NCI-H2081 (cell line): ENCODE results near the gene PARD3B.
"Not testable (repeated sequence)": the region's sequence is repeated elsewhere in the genome, so short reads cannot be mapped to it uniquely, and the experiment has no call there.

Source experiments
- DNase-seq, 2 experiments: peaks; one replicate each; lab custom pipeline; 2025; lab: John Stamatoyannopoulos, UW

Gene PARD3B

GRCh38 chr2:205193836-205194228, 648.6 kb downstream of the PARD3B start:
- no peak for DNase-seq

GRCh38 chr2:205197468-205198139, 652.3 kb downstream of the PARD3B start:
- DNase-seq = no peak

- DNase-seq = no peak
Measured at GRCh38 chr2:205198140-205198525, 652.9 kb downstream of the PARD3B start.

GRCh38 chr2:205199165-205199850, 654.0 kb downstream of the PARD3B start:
- no peak for DNase-seq

- DNase-seq = no peak
Measured at GRCh38 chr2:205210494-205210893, 665.2 kb downstream of the PARD3B start.

GRCh38 chr2:205212357-205212756, 667.1 kb downstream of the PARD3B start:
- no peak for DNase-seq

GRCh38 chr2:205216092-205216491, 670.8 kb downstream of the PARD3B start:
- no peak for DNase-seq

GRCh38 chr2:205216580-205216979, 671.3 kb downstream of the PARD3B start:
- DNase-seq = no peak

- no peak for DNase-seq
Measured at GRCh38 chr2:205217004-205217403, 671.7 kb downstream of the PARD3B start.

GRCh38 chr2:205218056-205218455, 672.8 kb downstream of the PARD3B start:
- no peak for DNase-seq

GRCh38 chr2:205218816-205219215, 673.5 kb downstream of the PARD3B start:
- DNase-seq = not testable (repeated sequence)

- no peak for DNase-seq
Measured at GRCh38 chr2:205220559-205220958, 675.3 kb downstream of the PARD3B start.

- DNase-seq = no peak
Measured at GRCh38 chr2:205232086-205232485, 686.8 kb downstream of the PARD3B start.

- no peak for DNase-seq
Measured at GRCh38 chr2:205235434-205235833, 690.2 kb downstream of the PARD3B start.

- DNase-seq = no peak
Measured at GRCh38 chr2:205237524-205237923, 692.2 kb downstream of the PARD3B start.

- no peak for DNase-seq
Measured at GRCh38 chr2:205245001-205245400, 699.7 kb downstream of the PARD3B start.

- DNase-seq = no peak
Measured at GRCh38 chr2:205245652-205246051, 700.4 kb downstream of the PARD3B start.

GRCh38 chr2:205259121-205259520, 713.8 kb downstream of the PARD3B start:
- DNase-seq = no peak

- DNase-seq = no peak
Measured at GRCh38 chr2:205261516-205262020, 716.3 kb downstream of the PARD3B start.

- DNase-seq = no peak
Measured at GRCh38 chr2:205267323-205267722, 722.0 kb downstream of the PARD3B start.

- no peak for DNase-seq
Measured at GRCh38 chr2:205270689-205271088, 725.4 kb downstream of the PARD3B start.

GRCh38 chr2:205273148-205273547, 727.9 kb downstream of the PARD3B start:
- DNase-seq = no peak

GRCh38 chr2:205273627-205274026, 728.4 kb downstream of the PARD3B start:
- no peak for DNase-seq

- no peak for DNase-seq
Measured at GRCh38 chr2:205274801-205275200, 729.5 kb downstream of the PARD3B start.
